Measurements from ENCODE around the gene BUD23.

DNA sequence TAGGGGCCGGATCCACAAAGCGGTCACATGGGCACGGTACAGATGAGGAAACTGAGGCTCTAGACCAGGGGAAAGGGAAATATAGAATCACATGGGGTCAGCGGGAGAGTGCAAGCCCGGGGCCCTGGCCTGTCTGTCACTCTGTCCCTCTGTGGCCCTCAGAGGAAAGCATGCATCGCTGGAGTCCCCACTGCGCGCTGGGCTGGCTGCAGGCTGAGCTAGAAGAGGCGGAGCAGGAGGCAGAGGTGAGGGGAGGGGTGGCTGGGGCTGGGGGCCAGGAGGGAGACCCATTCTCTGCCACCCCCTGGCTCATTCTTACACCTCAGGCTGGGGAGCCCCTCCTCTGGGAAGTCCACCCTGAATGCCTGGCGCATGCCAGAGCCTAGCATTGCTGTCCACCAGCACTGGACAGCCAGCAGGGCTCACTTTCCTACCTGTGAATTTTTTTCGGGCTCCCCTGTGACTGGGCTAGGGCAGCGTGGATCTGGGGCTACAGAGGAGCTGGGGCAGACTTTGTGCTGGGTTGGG is 13.5 kb upstream of the BUD23 start:
- TF ChIP-seq TAF1 (IDR thresholded peaks at IDR 0.05; ENCODE audit: borderline replicate concordance, low read depth, low read length), result no peak
- TF ChIP-seq POLR2AphosphoS5 (IDR thresholded peaks at IDR 0.05; ENCODE audit: low read depth, low read length), result no peak

Data from GM12892 (cell line).